GM19238 (cell line): ENCODE measurements around the gene TDRD15.
"Not testable (repeated sequence)": the region's sequence is repeated elsewhere in the genome, so short reads cannot be mapped to it uniquely, and the experiment has no call there.

Source experiments
- DNase-seq: peaks from one replicate; pipeline ENCODE4 v3.0.0; 2011; ENCODE audit warnings: low spot score; ENCODE audit not compliant: insufficient read length

The TDRD15 gene

GRCh38 chr2:21123473-21124393, at the start of gene TDRD15:
Gene TDRD15, plus strand, starts transcription at chr2:21123968. Its CDS starts 13,500 bp downstream, at chr2:21137468.
- no peak for DNase-seq

GRCh38 chr2:21078296-21078695, 45.5 kb upstream of the TDRD15 start:
- DNase-seq: no peak

- DNase-seq: no peak
Measured at GRCh38 chr2:21083482-21083881, 40.3 kb upstream of the TDRD15 start.

GRCh38 chr2:21084401-21084800, 39.4 kb upstream of the TDRD15 start:
- no peak for DNase-seq

- DNase-seq: no peak
Measured at GRCh38 chr2:21092308-21092869, 31.4 kb upstream of the TDRD15 start.

GRCh38 chr2:21095178-21095577, 28.6 kb upstream of the TDRD15 start:
- DNase-seq: no peak

- DNase-seq: no peak
Measured at GRCh38 chr2:21095714-21096113, 28.1 kb upstream of the TDRD15 start.

GRCh38 chr2:21096458-21096857, 27.3 kb upstream of the TDRD15 start:
- DNase-seq: no peak

GRCh38 chr2:21097331-21097730, 26.4 kb upstream of the TDRD15 start:
- DNase-seq: no peak

GRCh38 chr2:21098294-21098693, 25.5 kb upstream of the TDRD15 start:
- DNase-seq: no peak

GRCh38 chr2:21099281-21099907, 24.4 kb upstream of the TDRD15 start:
- no peak for DNase-seq

- not testable (repeated sequence) for DNase-seq
Measured at GRCh38 chr2:21101514-21102155, 22.1 kb upstream of the TDRD15 start.

- DNase-seq: no peak
Measured at GRCh38 chr2:21102356-21102755, 21.4 kb upstream of the TDRD15 start.

GRCh38 chr2:21103274-21103891, 20.4 kb upstream of the TDRD15 start:
- DNase-seq: no peak

- DNase-seq: no peak
Measured at GRCh38 chr2:21104030-21104660, 19.6 kb upstream of the TDRD15 start.

- no peak for DNase-seq
Measured at GRCh38 chr2:21111012-21111411, 12.8 kb upstream of the TDRD15 start.

- no peak for DNase-seq
Measured at GRCh38 chr2:21117688-21118087, 6.1 kb upstream of the TDRD15 start.

GRCh38 chr2:21118302-21118920, 5.4 kb upstream of the TDRD15 start:
- no peak for DNase-seq

- DNase-seq: no peak
Measured at GRCh38 chr2:21131861-21132260, 8.1 kb downstream of the TDRD15 start.

GRCh38 chr2:21135585-21135984, 11.8 kb downstream of the TDRD15 start:
- no peak for DNase-seq
